Pancreas (tissue), 10 donors: ENCODE data around the gene UBB. TPM values are rescaled to one million over a fixed set of nuclear protein-coding genes. Genes with fewer than 3 reads are reported as not detected.

Experiments
- ATAC-seq, 4 donors: fragments of 200-7000 bp; cut with Tn5 transposase; one replicate each; pipeline versions ENCODE4 v1.8.0 to v1.9.1; 2020; ENCODE audit warnings: mild to moderate bottlenecking in 4 of 4, moderate library complexity in 4 of 4
- DNase-seq, 6 donors: peaks; one replicate each; pipeline ENCODE4 v3.0.0-alpha.2; 2020
- FAIRE-seq: peaks from 2 replicates; lab custom pipeline; 2012; peaks lifted over from hg19 to GRCh38; lab: Jason Lieb, UNC
- H3K27ac ChIP-seq, 4 donors: fragments of 200-600 bp; sonication (generic); 1 replicate in 3 of 4; 2 replicates in 1 of 4; pipeline versions ENCODE4 v1.5.0 to v1.8.0; 2020
- H3K27me3 ChIP-seq, 4 donors: fragments of 200-600 bp; one replicate each; pipeline ENCODE4 v1.8.0; 2021
- H3K36me3 ChIP-seq, 3 donors: fragments of 200-600 bp; sonication (generic) in 1 of 3; one replicate each; pipeline versions ENCODE4 v1.5.0 to v1.8.0; 2020 to 2021
- H3K4me1 ChIP-seq, 3 donors: fragments of 200-600 bp; one replicate each; pipeline ENCODE4 v1.8.0; 2021
- H3K4me3 ChIP-seq, 4 donors: fragments of 200-600 bp; sonication (generic) in 2 of 4; one replicate each; pipeline versions ENCODE4 v1.5.0 to v1.8.0; 2020 to 2021
- H3K9me3 ChIP-seq, 4 donors: fragments of 200-600 bp; one replicate each; pipeline ENCODE4 v1.8.0; 2021
- WGBS, 2 donors: extraction: QIAGEN DNeasy Blood & Tissue Kit; methylation state at CpG; one replicate each; pipeline ENCODE4 v1.1.7; 2013; 5-methylcytosine and 5-hydroxymethylcytosine counted together
- intact Hi-C, 3 donors: fragments of 100-400 bp; cut with DNase I; formaldehyde crosslinking; loops; one replicate each; pipeline versions ENCODE4 v1.11.1 to v1.14.2; 2022
- polyA plus RNA-seq, 2 donors: library from polyadenylated mRNA; stranded (reverse); fragments of 200-250 nt; gene quantifications; one replicate each; pipeline ENCODE4 v1.2.3, GENCODE V29; 2013
- total RNA-seq, 6 donors: library from RNA; stranded (reverse); fragmentation: NEBNext Ultra II Directional in 4 of 6; extraction: Animal tissue kit (Norgen Biotek cat#: 25700) in 4 of 6; gene quantifications; one replicate each; pipeline versions ENCODE4 v1.2.1 to v1.2.4, GENCODE V29; 2021 to 2023
- TF ChIP-seq, protein P1 (sequence below), 4 donors: fragments of 200-600 bp; sonication (generic) in 3 of 4; IDR thresholded peaks; one replicate each; pipeline versions ENCODE4 v1.5.0 to v1.8.0; 2021; ENCODE audit warnings: antibody characterized with exemption in 4 of 4
- donor health status: healthy with polysubstance abuse.
- donor health status: DM: no; HTN: no; CAD: no; lungs with moderate emphysema.
- donor health status: DM: no; HTN: no; CAD: no.
- donor health status: control.
- donor health status: control.
- donor health status: Bipolar disorder and iron deficiency.
- donor health status: DM: yes; HTN: yes; CAD: no.
- donor health status: DM: no; HTN: no; CAD: no.
- donor health status: DM: no; HTN: no; CAD: no.
- donor health status: DM: yes; HTN: yes; CAD: no.

UBB gene
- total and polyA plus RNA-seq, 8 donors, result 321 to 972 (median 684) TPM

DNA sequence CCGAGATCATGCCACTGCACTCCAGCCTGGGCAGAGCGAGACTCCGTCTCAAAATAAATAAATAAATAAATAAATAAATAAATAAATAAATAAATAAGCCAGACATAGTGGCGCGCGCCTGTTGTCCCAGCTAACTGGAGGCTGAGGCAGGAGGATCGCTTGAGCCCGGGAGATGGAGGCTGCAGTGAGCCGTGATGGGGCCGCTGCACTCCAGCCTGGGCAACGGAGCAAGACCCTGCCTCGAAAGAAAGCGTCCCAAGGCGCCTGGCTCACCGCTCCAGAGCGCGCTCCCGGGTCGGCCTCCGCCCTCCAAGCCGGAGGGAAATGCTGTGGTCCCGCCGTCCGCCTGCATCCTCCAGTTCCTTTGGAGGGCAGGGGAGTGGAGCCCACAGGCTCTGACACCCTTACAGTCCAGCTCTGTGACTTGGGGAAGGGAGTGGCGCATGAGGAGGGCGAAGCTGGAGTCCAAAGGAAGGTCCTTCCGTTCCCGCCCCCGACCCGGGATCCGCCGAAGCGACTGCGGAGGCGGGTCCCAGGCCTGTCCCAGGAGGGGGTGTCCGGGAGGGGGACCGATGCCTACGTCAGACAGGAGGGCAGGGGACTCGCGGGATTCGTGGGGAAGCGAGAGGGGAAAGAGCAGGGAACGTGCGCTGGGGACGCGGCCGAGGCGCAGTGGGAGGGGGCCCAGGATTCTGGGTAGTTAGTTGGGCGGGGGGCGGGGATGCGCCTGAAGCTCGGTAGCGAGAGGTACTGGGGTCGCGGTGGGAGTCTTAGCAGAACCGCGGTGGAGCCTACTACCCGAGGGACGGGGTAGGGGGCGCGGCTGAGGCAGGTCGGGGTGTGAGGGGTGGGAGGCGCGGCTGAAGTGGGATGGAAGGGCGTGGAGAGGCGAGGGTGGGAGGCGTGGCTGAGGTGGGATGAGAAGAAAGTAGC is 26.1 kb downstream of the UBB start:
- intact Hi-C loops, result no loop called here
- no peaks in the 10 kb centered on the region for H3K36me3 ChIP-seq
- H3K9me3 ChIP-seq, result no peaks in the 10 kb centered on the region
- DNase-seq (no peak), FAIRE-seq (no peak), ATAC-seq (peak; percentile 39 to 78 (median 64))
- H3K4me3 ChIP-seq, result peak overlapping the region; percentile 18 to 59 (median 41)
- TF ChIP-seq, protein P1, sequence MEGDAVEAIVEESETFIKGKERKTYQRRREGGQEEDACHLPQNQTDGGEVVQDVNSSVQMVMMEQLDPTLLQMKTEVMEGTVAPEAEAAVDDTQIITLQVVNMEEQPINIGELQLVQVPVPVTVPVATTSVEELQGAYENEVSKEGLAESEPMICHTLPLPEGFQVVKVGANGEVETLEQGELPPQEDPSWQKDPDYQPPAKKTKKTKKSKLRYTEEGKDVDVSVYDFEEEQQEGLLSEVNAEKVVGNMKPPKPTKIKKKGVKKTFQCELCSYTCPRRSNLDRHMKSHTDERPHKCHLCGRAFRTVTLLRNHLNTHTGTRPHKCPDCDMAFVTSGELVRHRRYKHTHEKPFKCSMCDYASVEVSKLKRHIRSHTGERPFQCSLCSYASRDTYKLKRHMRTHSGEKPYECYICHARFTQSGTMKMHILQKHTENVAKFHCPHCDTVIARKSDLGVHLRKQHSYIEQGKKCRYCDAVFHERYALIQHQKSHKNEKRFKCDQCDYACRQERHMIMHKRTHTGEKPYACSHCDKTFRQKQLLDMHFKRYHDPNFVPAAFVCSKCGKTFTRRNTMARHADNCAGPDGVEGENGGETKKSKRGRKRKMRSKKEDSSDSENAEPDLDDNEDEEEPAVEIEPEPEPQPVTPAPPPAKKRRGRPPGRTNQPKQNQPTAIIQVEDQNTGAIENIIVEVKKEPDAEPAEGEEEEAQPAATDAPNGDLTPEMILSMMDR (IDR thresholded peaks at IDR 0.05), result no peak
- no peak overlapping the region for H3K27ac ChIP-seq
- peaks cover 0 to 4% (median 0%) of the 10 kb centered on the region in 3 donors for H3K4me1 ChIP-seq
- 7 to 9% methylated on average over 60 to 67 of the region's 67 CpGs for WGBS, 2 donors
- no peaks in the 10 kb centered on the region for H3K27me3 ChIP-seq

GRCh38 chr17:16407911-16408588 is 27.2 kb downstream of the UBB start:
- 46 to 51% methylated on average over 14 of the region's 14 CpGs for WGBS, 2 donors
- peak in 4 of 6 donors; percentile 56 to 84 (median 68) for DNase-seq
- FAIRE-seq, result no peak
- H3K4me1 ChIP-seq, result peaks cover 0 to 4% (median 0%) of the 10 kb centered on the region in 3 donors
- H3K27me3 ChIP-seq, result no peaks in the 10 kb centered on the region
- H3K4me3 ChIP-seq, result no peak overlapping the region
- ATAC-seq, result peak; percentile 55 to 67 (median 66)
- H3K36me3 ChIP-seq, result no peaks in the 10 kb centered on the region
- TF ChIP-seq, protein P1 (IDR thresholded peaks at IDR 0.05), result no peak
- peak overlapping the region in 2 of 4 donors; percentile 31 to 46 for H3K27ac ChIP-seq
- intact Hi-C loops, result no loop called here
- no peaks in the 10 kb centered on the region for H3K9me3 ChIP-seq

- TF ChIP-seq, protein P1 (IDR thresholded peaks at IDR 0.05), result peak in 1 of 4 donors; percentile 9
- Histone ChIP-seq H3K9me3 (no peaks in the 10 kb centered on the region), H3K36me3 (no peaks in the 10 kb centered on the region), H3K27ac (peak within 1 kb of the TSS; percentile 33 to 85 (median 66)), H3K4me1 (peaks cover 0 to 7% (median 0%) of the 10 kb centered on the region in 3 donors), H3K27me3 (no peaks in the 10 kb centered on the region), H3K4me3 (peak within 1 kb of the TSS in 3 of 4 donors; percentile 1 to 55 (median 35))
- ATAC-seq, result peak; percentile 29 to 51 (median 48)
- intact Hi-C loops, result no loop called here
- DNase-seq, result peak in 1 of 6 donors; percentile 47
- FAIRE-seq, result no peak
- 55 to 62% methylated on average over 21 of the region's 21 CpGs for WGBS, 2 donors
Observed at GRCh38 chr17:16415031-16415924, 34.4 kb downstream of the UBB start, which contains the start of gene TRPV2. TRPV2 (plus strand) TSS chr17:16415571; CDS start chr17:16417669, 2,098 bp downstream.

DNA sequence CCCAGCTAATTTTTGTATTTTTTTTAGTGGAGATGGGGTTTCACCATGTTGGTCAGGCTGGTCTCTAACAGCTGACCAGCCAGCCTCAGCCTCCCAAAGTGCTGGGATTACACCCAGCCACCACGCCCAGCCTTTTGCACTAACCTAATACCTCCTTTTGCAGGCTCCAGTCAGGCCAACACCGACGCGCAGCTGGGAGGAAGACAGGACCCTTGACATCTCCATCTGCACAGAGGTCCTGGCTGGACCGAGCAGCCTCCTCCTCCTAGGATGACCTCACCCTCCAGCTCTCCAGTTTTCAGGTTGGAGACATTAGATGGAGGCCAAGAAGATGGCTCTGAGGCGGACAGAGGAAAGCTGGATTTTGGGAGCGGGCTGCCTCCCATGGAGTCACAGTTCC is 36.5 kb downstream of the UBB start:
- Histone ChIP-seq H3K9me3 (no peaks in the 10 kb centered on the region), H3K4me1 (peaks cover 0 to 7% (median 0%) of the 10 kb centered on the region in 3 donors), H3K4me3 (no peak overlapping the region), H3K36me3 (no peaks in the 10 kb centered on the region), H3K27me3 (no peaks in the 10 kb centered on the region), H3K27ac (no peak overlapping the region)
- ATAC-seq (no peak), FAIRE-seq (no peak), DNase-seq (peak in 1 of 6 donors; percentile 13)
- TF ChIP-seq, protein P1 (IDR thresholded peaks at IDR 0.05), result no peak
- intact Hi-C loops, result no loop called here
- 93 to 95% methylated on average over 7 of the region's 7 CpGs for WGBS, 2 donors
